Measurements from ENCODE around the gene PLEKHG4B. TPM values are rescaled to one million over a fixed set of nuclear protein-coding genes. Genes with fewer than 3 reads are reported as not detected.

The PLEKHG4B gene
- polyA plus RNA-seq, 3 donors, result not detected

DNA sequence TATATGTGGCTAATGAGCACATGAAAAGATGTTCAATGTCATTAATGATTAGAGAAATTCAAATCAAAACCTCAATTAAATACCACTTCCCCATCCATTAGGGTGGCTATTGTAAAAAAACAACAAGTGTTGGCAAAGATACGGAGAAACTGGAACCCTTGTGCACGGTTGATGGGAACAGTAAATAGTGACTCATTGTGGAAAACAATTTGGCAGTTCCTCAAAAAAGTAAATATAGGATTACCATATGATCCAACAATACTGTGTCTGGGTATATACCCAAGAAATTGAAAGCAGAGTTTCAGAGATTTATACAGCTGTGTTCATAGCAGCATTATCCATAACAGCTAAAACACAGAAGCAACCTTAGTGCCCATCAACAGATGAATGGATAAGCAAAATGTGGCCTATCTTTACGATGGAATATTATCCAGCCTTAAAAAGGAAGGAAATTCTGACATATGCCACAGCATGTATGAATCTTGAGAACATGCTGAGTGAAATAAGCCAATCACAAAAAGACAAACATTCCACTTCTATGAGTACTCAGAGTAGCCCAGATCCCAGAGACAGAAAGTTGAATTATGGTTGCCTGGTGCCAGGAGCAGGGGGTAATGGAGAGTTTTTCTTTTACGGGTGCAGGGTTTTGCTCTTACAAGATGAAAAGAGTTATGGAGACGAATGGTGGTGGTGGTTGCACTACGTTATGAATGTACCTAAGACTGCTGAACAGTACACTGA, 57.9 kb downstream of the PLEKHG4B start:
- Mint-ChIP-seq H3K4me1 (no peaks in the 10 kb centered on the region), H3K27me3 (ENCODE audit: low read depth in 3 of 3) (peaks cover 0 to 5% (median 1%) of the 10 kb centered on the region in 3 donors), H3K4me3 (no peak overlapping the region), H3K36me3 (no peaks in the 10 kb centered on the region), H3K27ac (no peak overlapping the region), H3K9me3 (peaks cover 15 to 31% (median 26%) of the 10 kb centered on the region in 7 donors)
- no peak for DNase-seq
- Histone ChIP-seq H3K4me2 (replicated peaks; ENCODE audit: extremely low read depth, low read length, poor library complexity, severe bottlenecking) (no peak overlapping the region), H4K20me1 (ENCODE audit: insufficient read depth, low read length) (no peaks in the 10 kb centered on the region), H3K79me2 (ENCODE audit: insufficient read depth, low read length) (no peaks in the 10 kb centered on the region), H3K4me3 (replicated peaks in 1 of 3; ENCODE audit: low read depth in 2 of 3, low read length in 3 of 3) (no peak overlapping the region), H3K27ac (ENCODE audit: low read depth in 1 of 2, low read length in 2 of 2) (no peak overlapping the region), H3K36me3 (replicated peaks in 1 of 2; ENCODE audit: control insufficient read depth in 1 of 2, insufficient read depth in 2 of 2, low read length in 2 of 2) (no peaks in the 10 kb centered on the region), H3K9ac (ENCODE audit: insufficient read depth, low read length, poor library complexity, severe bottlenecking) (no peak overlapping the region), H3K9me3 (replicated peaks in 1 of 2; ENCODE audit: control insufficient read depth in 1 of 2, insufficient read depth in 1 of 2, low read length in 2 of 2) (peaks cover 18 to 22% of the 10 kb centered on the region in 2 donors), H3K27me3 (ENCODE audit: control insufficient read depth in 2 of 2, insufficient read depth in 2 of 2, low read length in 2 of 2) (no peaks in the 10 kb centered on the region), H3K4me1 (ENCODE audit: control insufficient read depth in 1 of 2, insufficient read depth in 2 of 2, low read length in 2 of 2) (no peaks in the 10 kb centered on the region), H2AFZ (ENCODE audit: insufficient read depth, low read depth, low read length, poor library complexity, severe bottlenecking) (no peak overlapping the region)
- 92% methylated on average over 2 of the region's 6 CpGs for WGBS (ENCODE audit: insufficient coverage)
- intact Hi-C loops (cut with micrococcal nuclease), result no loop called here
- TF ChIP-seq CTCF (IDR thresholded peaks at IDR 0.05), result no peak

GRCh38 chr5:150746-151145, 58.8 kb downstream of the PLEKHG4B start:
- intact Hi-C loops (cut with micrococcal nuclease), result no loop called here
- Histone ChIP-seq H3K36me3 (replicated peaks in 1 of 2; ENCODE audit: control insufficient read depth in 1 of 2, insufficient read depth in 2 of 2, low read length in 2 of 2) (no peaks in the 10 kb centered on the region), H3K79me2 (ENCODE audit: insufficient read depth, low read length) (no peaks in the 10 kb centered on the region), H2AFZ (ENCODE audit: insufficient read depth, low read depth, low read length, poor library complexity, severe bottlenecking) (no peak overlapping the region), H3K4me2 (replicated peaks; ENCODE audit: extremely low read depth, low read length, poor library complexity, severe bottlenecking) (no peak overlapping the region), H3K9ac (ENCODE audit: insufficient read depth, low read length, poor library complexity, severe bottlenecking) (no peak overlapping the region), H3K27ac (ENCODE audit: low read depth in 1 of 2, low read length in 2 of 2) (no peak overlapping the region), H3K9me3 (replicated peaks in 1 of 2; ENCODE audit: control insufficient read depth in 1 of 2, insufficient read depth in 1 of 2, low read length in 2 of 2) (peaks cover 18 to 22% of the 10 kb centered on the region in 2 donors), H3K4me3 (replicated peaks in 1 of 3; ENCODE audit: low read depth in 2 of 3, low read length in 3 of 3) (no peak overlapping the region), H4K20me1 (ENCODE audit: insufficient read depth, low read length) (no peaks in the 10 kb centered on the region), H3K27me3 (ENCODE audit: control insufficient read depth in 2 of 2, insufficient read depth in 2 of 2, low read length in 2 of 2) (no peaks in the 10 kb centered on the region), H3K4me1 (ENCODE audit: control insufficient read depth in 1 of 2, insufficient read depth in 2 of 2, low read length in 2 of 2) (no peaks in the 10 kb centered on the region)
- H3K27me3 Mint-ChIP-seq (ENCODE audit: low read depth in 3 of 3), result peaks cover 0 to 5% (median 1%) of the 10 kb centered on the region in 3 donors
- H3K4me1 Mint-ChIP-seq, result no peaks in the 10 kb centered on the region
- peaks cover 15 to 31% (median 24%) of the 10 kb centered on the region in 7 donors for H3K9me3 Mint-ChIP-seq
- no peak for TF ChIP-seq CTCF (IDR thresholded peaks at IDR 0.05)
- H3K36me3 Mint-ChIP-seq, result no peaks in the 10 kb centered on the region
- no peak for DNase-seq
- 95% methylated on average over 2 of the region's 4 CpGs for WGBS (ENCODE audit: insufficient coverage)
- no peak overlapping the region for H3K27ac Mint-ChIP-seq
- no peak overlapping the region for H3K4me3 Mint-ChIP-seq

All from CD14-positive monocyte (primary cell).